K562 (cell line): ENCODE measurements around the gene R3HDM2. TPM values are rescaled to one million over a fixed set of nuclear protein-coding genes. Genes with fewer than 3 reads are reported as not detected.

Source experiments
- CTCF ChIP-seq, 3 experiments: IDR thresholded peaks in 2 of 3; conservative IDR thresholded peaks in 1 of 3; 2 replicates each; pipeline ENCODE4 v1.5.1; 2011 to 2012; ENCODE audit warnings: low read length in 3 of 3, mild to moderate bottlenecking in 3 of 3, control low read depth in 2 of 3, improper control_type of control experiment in 1 of 3, inconsistent platforms in 1 of 3, low read depth in 1 of 3, mixed read lengths in 1 of 3, moderate library complexity in 1 of 3; ENCODE audit not compliant: insufficient read depth in 2 of 3
- FOSL1 ChIP-seq: fragments of 200-800 bp; sonication (Bioruptor generic); conservative IDR thresholded peaks from 2 replicates; pipeline ENCODE4 v1.6.1; 2016; ENCODE audit warnings: missing genetic modification characterization, missing compliant biosample characterization
- POLR2G ChIP-seq: fragments of 200-400 bp; formaldehyde crosslinking; IDR thresholded peaks from 2 replicates; pipeline ENCODE4 v1.6.1; 2017; ENCODE audit warnings: low read depth, mild to moderate bottlenecking, antibody characterized with exemption, low read length, moderate library complexity
- PTRF ChIP-seq: fragments of 450-650 bp; IDR thresholded peaks from 2 replicates; pipeline ENCODE4 v1.6.1; 2016; ENCODE audit warnings: mild to moderate bottlenecking, missing genetic modification characterization, missing compliant biosample characterization
- TEAD4 ChIP-seq, 2 experiments: sonication (generic) in 1 of 2; formaldehyde crosslinking in 1 of 2; IDR thresholded peaks; 2 replicates each; pipeline versions ENCODE4 v1.6.1 to v1.8.0; 2012 to 2022; ENCODE audit warnings: borderline replicate concordance in 1 of 2, inconsistent platforms in 1 of 2, low read length in 1 of 2, mild to moderate bottlenecking in 1 of 2, missing genetic modification reagents in 1 of 2
- ZNF384 ChIP-seq: IDR thresholded peaks from 2 replicates; pipeline ENCODE4 v1.6.1; 2012; ENCODE audit warnings: low read depth, low read length, improper control_type of control experiment
- polyA plus RNA-seq, 8 experiments: library from polyadenylated mRNA; depleted of rRNA in 4 of 8; stranded (reverse) in 5 of 8; unstranded in 3 of 8; fragments of >200 nt; fragmentation: Nextera tagmentation in 2 of 8; fragmentation: Illumina TruSeq in 1 of 8; extraction: Ambion mirVana in 2 of 8; extraction: Trizol in 1 of 8; gene quantifications; 2 replicates each; pipeline versions ENCODE4 v1.2.1 to v1.2.3, GENCODE V29; 2011 to 2014; ENCODE audit warnings: inconsistent platforms in 1 of 8, missing spikeins in 1 of 8
- total RNA-seq, 7 experiments: library from RNA; depleted of rRNA in 6 of 7; stranded (reverse); fragments of >200 nt in 6 of 7; fragmentation: Illumina TruSeq in 2 of 7; extraction: Trizol in 2 of 7; gene quantifications; 2 replicates each; pipeline versions ENCODE4 v1.2.1 to v1.2.3, GENCODE V29; 2011 to 2021; ENCODE audit warnings: low replicate concordance in 1 of 7

Gene R3HDM2
- total and polyA plus RNA-seq, 9 of the 15 experiments (the other 6 are each of a cell fraction or from before 2014, with no cell fraction given): 3.3 to 18.8 (median 9.0) TPM

- peak in 1 of 3 experiments; percentile 7; a peak in 1 of 6 replicates for TF ChIP-seq CTCF (IDR thresholded peaks at IDR 0.05 in 2 of 3, conservative IDR thresholded peaks at IDR 0.05 in 1 of 3; ENCODE audit: insufficient read depth in 2 of 3, low read depth in 1 of 3, low read length in 3 of 3)
- peak; percentile 44; the same call in 1 of the 2 replicates for TF ChIP-seq ZNF384
- TF ChIP-seq TEAD4 (IDR thresholded peaks at IDR 0.05; ENCODE audit: low read length): 0 out of 2 replicates have a peak, but pooled peaks have one; percentile 8
- TF ChIP-seq TEAD4 (CRISPR knock-in tag; IDR thresholded peaks at IDR 0.05; ENCODE audit: borderline replicate concordance): no peak
- TF ChIP-seq POLR2G: no peak
- 0 out of 2 replicates have a peak, but pooled peaks have one; percentile 9 for TF ChIP-seq FOSL1
- no peak for TF ChIP-seq PTRF
Measured at GRCh38 chr12:57229046-57229633, 201.7 kb downstream of the R3HDM2 start (continued).
